Measurements from ENCODE around the gene PTPRN2. TPM values are rescaled to one million over a fixed set of nuclear protein-coding genes. Genes with fewer than 3 reads are reported as not detected.
A peak's percentile ranks its signal among the peaks of the same experiment; 100 is the strongest.
"Not testable (repeated sequence)": the region's sequence is repeated elsewhere in the genome, so short reads cannot be mapped to it uniquely, and the experiment has no call there.

Gene PTPRN2
- total and polyA plus RNA-seq, 7 donors = 3.2 to 7.1 (median 5.5) TPM

- Histone ChIP-seq H3K4me1 (no peaks in the 10 kb centered on the region), H3K4me3 (no peak overlapping the region), H3K27me3 (no peaks in the 10 kb centered on the region), H3K36me3 (no peaks in the 10 kb centered on the region), H3K9me3 (peaks cover 0 to 5% (median 2%) of the 10 kb centered on the region in 4 donors), H3K27ac (no peak overlapping the region)
- intact Hi-C loops (cut with DNase I) = no loop called here
- WGBS, 2 donors = 72 to 86% methylated on average over 9 of the region's 9 CpGs
- no peak for TF ChIP-seq POLR2AphosphoS5 (IDR thresholded peaks at IDR 0.05)
- no peak for TF ChIP-seq POLR2A (IDR thresholded peaks at IDR 0.05)
- no peak for TF ChIP-seq EP300 (IDR thresholded peaks at IDR 0.05)
- no peak for TF ChIP-seq CTCF (IDR thresholded peaks at IDR 0.05)
- peak; percentile 34 for DNase-seq
Observed at GRCh38 chr7:158351481-158351880, 236.1 kb downstream of the PTPRN2 start.

GRCh38 chr7:158351051-158351450, 236.6 kb downstream of the PTPRN2 start:
- H3K9me3 ChIP-seq = peaks cover 0 to 5% (median 2%) of the 10 kb centered on the region in 4 donors
- H3K27me3 ChIP-seq = no peaks in the 10 kb centered on the region
- H3K4me1 ChIP-seq = no peaks in the 10 kb centered on the region
- TF ChIP-seq POLR2AphosphoS5 (IDR thresholded peaks at IDR 0.05) (no peak), EP300 (IDR thresholded peaks at IDR 0.05) (no peak), CTCF (IDR thresholded peaks at IDR 0.05) (no peak), POLR2A (IDR thresholded peaks at IDR 0.05) (no peak)
- H3K36me3 ChIP-seq = no peaks in the 10 kb centered on the region
- H3K27ac ChIP-seq = no peak overlapping the region
- intact Hi-C loops (cut with DNase I) = no loop called here
- H3K4me3 ChIP-seq = no peak overlapping the region
- WGBS, 2 donors = 87 to 89% methylated on average over 11 of the region's 11 CpGs
- DNase-seq = peak; percentile 43

DNA sequence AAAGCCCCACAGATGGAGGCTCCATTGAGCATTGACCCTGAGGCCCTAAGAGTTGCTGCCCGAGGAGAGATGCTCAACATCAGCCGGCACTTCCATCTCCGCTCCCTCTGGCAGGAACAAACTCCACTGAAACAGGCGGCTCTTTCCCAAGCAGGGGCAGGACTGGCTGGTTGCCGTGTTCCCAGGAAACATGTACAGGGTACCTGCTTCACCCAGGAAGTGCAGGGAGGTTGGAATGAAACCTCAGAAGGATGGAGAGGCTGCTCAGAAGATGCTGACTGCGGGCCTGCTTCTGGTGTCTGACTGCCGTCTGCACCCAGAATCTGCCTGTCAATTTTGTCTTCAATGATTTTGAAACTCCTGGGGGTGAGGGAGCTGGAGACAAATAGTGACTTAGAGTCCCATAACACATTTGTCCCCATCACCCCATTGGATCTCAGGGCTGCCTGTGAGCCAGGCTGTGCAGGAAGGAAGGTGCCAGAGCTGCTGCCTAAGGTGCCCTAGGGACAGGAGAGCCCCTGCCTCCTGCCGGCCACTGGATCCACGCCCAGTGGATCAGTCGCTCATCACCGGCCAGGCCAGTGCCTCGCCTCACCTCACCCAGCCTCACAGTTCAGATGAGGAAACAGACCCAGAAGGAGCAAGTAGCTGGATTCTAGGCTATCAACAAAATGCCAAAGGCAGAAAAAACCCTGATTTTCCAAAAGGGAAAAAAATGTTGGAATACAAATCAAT, 237.3 kb downstream of the PTPRN2 start:
- Histone ChIP-seq H3K4me1 (no peaks in the 10 kb centered on the region), H3K27ac (no peak overlapping the region), H3K4me3 (no peak overlapping the region), H3K36me3 (no peaks in the 10 kb centered on the region), H3K9me3 (peaks cover 0 to 5% (median 2%) of the 10 kb centered on the region in 4 donors), H3K27me3 (no peaks in the 10 kb centered on the region)
- intact Hi-C loops (cut with DNase I) = no loop called here
- WGBS, 2 donors = 76 to 85% methylated on average over 12 of the region's 12 CpGs
- peak; percentile 38 for DNase-seq
- TF ChIP-seq POLR2AphosphoS5 (IDR thresholded peaks at IDR 0.05) (no peak), POLR2A (IDR thresholded peaks at IDR 0.05) (no peak), EP300 (IDR thresholded peaks at IDR 0.05) (no peak), CTCF (IDR thresholded peaks at IDR 0.05) (no peak)

GRCh38 chr7:158348446-158348845, 239.2 kb downstream of the PTPRN2 start:
- Histone ChIP-seq H3K27ac (no peak overlapping the region), H3K4me1 (no peaks in the 10 kb centered on the region), H3K4me3 (no peak overlapping the region), H3K27me3 (no peaks in the 10 kb centered on the region), H3K36me3 (no peaks in the 10 kb centered on the region), H3K9me3 (no peaks in the 10 kb centered on the region)
- intact Hi-C loops (cut with DNase I) = no loop called here
- WGBS, 2 donors = 85 to 86% methylated on average over 3 of the region's 3 CpGs
- DNase-seq = peak; percentile 12
- TF ChIP-seq CTCF (IDR thresholded peaks at IDR 0.05) (no peak), POLR2AphosphoS5 (IDR thresholded peaks at IDR 0.05) (no peak), POLR2A (IDR thresholded peaks at IDR 0.05) (no peak), EP300 (IDR thresholded peaks at IDR 0.05) (no peak)

DNA sequence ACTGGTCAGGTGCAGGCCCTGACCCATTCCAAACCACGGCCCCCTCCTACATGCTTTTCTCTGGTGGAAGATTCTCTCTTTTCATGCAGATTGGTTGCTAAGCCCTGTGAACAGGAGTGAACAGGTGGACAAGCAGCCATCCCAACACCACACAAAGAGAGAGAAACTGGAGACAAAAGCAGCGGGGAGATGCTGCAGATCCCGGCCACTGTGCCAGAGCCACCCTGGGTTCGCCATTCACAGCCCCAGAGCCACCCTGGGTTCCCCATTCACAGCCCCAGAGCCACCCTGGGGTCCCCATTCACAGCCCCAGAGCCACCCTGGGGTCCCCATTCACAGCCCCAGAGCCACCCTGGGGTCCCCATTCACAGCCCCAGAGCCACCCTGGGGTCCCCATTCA, 239.6 kb downstream of the PTPRN2 start:
- H3K9me3 ChIP-seq; H3K27ac ChIP-seq; H3K36me3 ChIP-seq; intact Hi-C loops (cut with DNase I); H3K4me1 ChIP-seq; DNase-seq; H3K4me3 ChIP-seq; H3K27me3 ChIP-seq: not testable (repeated sequence)
- 92 to 94% methylated on average over 4 of the region's 4 CpGs for WGBS, 2 donors

Data from sigmoid colon (tissue), 7 donors.